Panc1 (cell line): ENCODE measurements around the gene MRPS22. TPM values are rescaled to one million over a fixed set of nuclear protein-coding genes. Genes with fewer than 3 reads are reported as not detected.

Experiments used
- ATAC-seq: fragments of 200-7000 bp; cut with Tn5 transposase; 2 replicates; pipeline ENCODE4 v1.9.1; 2020; ENCODE audit warnings: mild to moderate bottlenecking, moderate library complexity
- BruUV-seq: library from RNA; stranded (reverse); fragments of 400-500 nt; replicated peaks from 2 replicates; lab custom pipeline; 2021; lab: Mats Ljungman, UMichigan
- CTCF ChIA-PET: fragments of 300-600 bp; sonication (Branson Sonifier 250); formaldehyde crosslinking; loops from one replicate; lab custom pipeline; 2022; ENCODE audit warnings: antibody characterized with exemption; lab: Charles Lee
- POLR2A ChIA-PET: fragments of 300-600 bp; sonication (Branson Sonifier 250); formaldehyde crosslinking; loops from one replicate; lab custom pipeline; 2022; ENCODE audit warnings: antibody characterized with exemption; lab: Charles Lee
- DNase-seq: peaks from one replicate; pipeline ENCODE4 v3.0.0-alpha.2; 2010; ENCODE audit warnings: low read depth, low spot score
- H3K27ac ChIP-seq: 2 replicates; pipeline ENCODE4 v1.5.1; 2011; ENCODE audit warnings: mild to moderate bottlenecking, low read length, inconsistent platforms
- H3K27me3 ChIP-seq: fragments of 200-500 bp; sonication (Bioruptor generic); 2 replicates; pipeline ENCODE4 v1.6.0; 2014; ENCODE audit warnings: low read length, inconsistent platforms; ENCODE audit not compliant: control insufficient read depth, insufficient read depth
- H3K36me3 ChIP-seq: fragments of 200-500 bp; sonication (Bioruptor generic); 2 replicates; pipeline ENCODE4 v1.5.1; 2014; ENCODE audit warnings: inconsistent platforms, mild to moderate bottlenecking, low read length, moderate library complexity; ENCODE audit not compliant: control insufficient read depth, insufficient read depth
- H3K4me1 ChIP-seq: 2 replicates; pipeline ENCODE4 v1.5.1; 2011; ENCODE audit warnings: inconsistent platforms, mild to moderate bottlenecking, low read length, moderate library complexity; ENCODE audit not compliant: control insufficient read depth, insufficient read depth
- H3K4me3 ChIP-seq, 2 experiments: 2 replicates each; pipeline ENCODE4 v1.5.1; 2011 to 2012; ENCODE audit warnings: low read depth in 2 of 2, low read length in 2 of 2, mild to moderate bottlenecking in 2 of 2, inconsistent platforms in 1 of 2, moderate library complexity in 1 of 2
- H3K9me3 ChIP-seq: fragments of 200-500 bp; sonication (Bioruptor generic); 2 replicates; pipeline ENCODE4 v1.5.1; 2014; ENCODE audit warnings: low read depth, mild to moderate bottlenecking, inconsistent platforms, low read length, moderate library complexity; ENCODE audit not compliant: control insufficient read depth, insufficient read depth
- POLR2AphosphoS5 ChIP-seq: IDR thresholded peaks from 2 replicates; pipeline ENCODE4 v1.6.1; 2012; ENCODE audit warnings: mild to moderate bottlenecking, low read depth, low read length, moderate library complexity
- REST ChIP-seq, 2 experiments: IDR thresholded peaks; 2 replicates each; pipeline ENCODE4 v1.6.1; 2011 to 2012; ENCODE audit warnings: low read depth in 2 of 2, control low read depth in 1 of 2, low read length in 1 of 2, mild to moderate bottlenecking in 1 of 2, moderate library complexity in 1 of 2; ENCODE audit not compliant: insufficient read depth in 1 of 2
- SIN3A ChIP-seq: IDR thresholded peaks from 2 replicates; pipeline ENCODE4 v1.6.1; 2012; ENCODE audit warnings: low read depth, mild to moderate bottlenecking, low read length, moderate library complexity, borderline replicate concordance; ENCODE audit not compliant: insufficient read depth
- TCF7L2 ChIP-seq: IDR thresholded peaks from 2 replicates; pipeline ENCODE4 v1.6.1; 2011; ENCODE audit warnings: mild to moderate bottlenecking, low read depth, low read length, inconsistent platforms
- in situ Hi-C: cut with HindIII; loops from 2 replicates; pipeline ENCODE4 v1.10.0; 2016; ENCODE audit warnings: low sequenced_read_pairs, low pct_unique_long_range_greater_than_20kb
- intact Hi-C: fragments of 100-400 bp; cut with micrococcal nuclease; formaldehyde crosslinking; loops from one replicate; pipeline ENCODE4 v1.10.0; 2022; ENCODE audit not compliant: unreplicated experiment
- total RNA-seq: library from RNA; stranded (reverse); gene quantifications from one replicate; pipeline ENCODE4 v1.2.1, GENCODE V29; 2021; ENCODE audit not compliant: unreplicated experiment
- TF ChIP-seq, protein P1 (sequence below): fragments of 450-650 bp; IDR thresholded peaks from 2 replicates; pipeline ENCODE4 v1.5.1; 2017; ENCODE audit warnings: mild to moderate bottlenecking

Gene MRPS22
- total RNA-seq, 1 experiment from 2014 or later = 61.9 TPM

DNA sequence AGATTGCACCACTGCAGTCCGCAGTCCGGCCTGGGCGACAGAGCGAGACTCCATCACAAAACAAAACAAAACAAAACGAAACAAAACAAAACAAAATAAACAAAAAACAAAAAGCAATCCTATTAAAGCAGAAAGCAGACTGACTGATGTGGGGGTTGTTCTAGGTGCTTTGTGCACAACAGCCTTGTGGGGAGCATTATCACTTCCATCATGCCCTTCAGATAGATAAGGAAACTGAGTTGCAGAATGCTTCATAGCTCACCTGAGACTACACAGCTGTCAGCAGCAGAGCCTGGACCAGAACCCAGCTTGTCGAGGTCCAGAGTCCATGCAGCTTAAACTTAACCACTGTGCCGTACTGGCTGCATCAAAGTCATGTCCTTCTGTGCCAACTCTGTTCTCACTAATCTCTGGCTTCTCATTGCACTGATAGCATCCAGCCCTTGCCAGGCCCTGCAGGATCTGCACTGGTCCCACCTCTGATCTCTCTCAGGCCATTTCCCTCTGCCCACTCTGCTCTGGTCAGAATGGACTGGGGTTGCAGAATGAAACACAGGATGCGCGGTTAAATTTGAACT lies 47.6 kb upstream of the MRPS22 start:
- Histone ChIP-seq H3K36me3 (no peaks in the 10 kb centered on the region), H3K27ac (peak overlapping the region; percentile 81), H3K9me3 (no peaks in the 10 kb centered on the region), H3K27me3 (no peaks in the 10 kb centered on the region), H3K4me3 (no peak overlapping the region), H3K4me1 (peaks cover 49% of the 10 kb centered on the region)
- DNase-seq (no peak), ATAC-seq (peak; percentile 44)
- in situ Hi-C loops = no loop called here
- intact Hi-C loops = no loop called here
- POLR2A ChIA-PET = no interaction called here
- CTCF ChIA-PET = no interaction called here
- no TSS peak for BruUV-seq
- TF ChIP-seq POLR2AphosphoS5 (no peak), TCF7L2 (peak; percentile 41; the same call in 1 of the 2 replicates), SIN3A (no peak), REST (IDR thresholded peaks at IDR 0.05; ENCODE audit: insufficient read depth in 1 of 2, low read depth in 2 of 2, low read length in 1 of 2) (no peak)
- TF ChIP-seq, protein P1, sequence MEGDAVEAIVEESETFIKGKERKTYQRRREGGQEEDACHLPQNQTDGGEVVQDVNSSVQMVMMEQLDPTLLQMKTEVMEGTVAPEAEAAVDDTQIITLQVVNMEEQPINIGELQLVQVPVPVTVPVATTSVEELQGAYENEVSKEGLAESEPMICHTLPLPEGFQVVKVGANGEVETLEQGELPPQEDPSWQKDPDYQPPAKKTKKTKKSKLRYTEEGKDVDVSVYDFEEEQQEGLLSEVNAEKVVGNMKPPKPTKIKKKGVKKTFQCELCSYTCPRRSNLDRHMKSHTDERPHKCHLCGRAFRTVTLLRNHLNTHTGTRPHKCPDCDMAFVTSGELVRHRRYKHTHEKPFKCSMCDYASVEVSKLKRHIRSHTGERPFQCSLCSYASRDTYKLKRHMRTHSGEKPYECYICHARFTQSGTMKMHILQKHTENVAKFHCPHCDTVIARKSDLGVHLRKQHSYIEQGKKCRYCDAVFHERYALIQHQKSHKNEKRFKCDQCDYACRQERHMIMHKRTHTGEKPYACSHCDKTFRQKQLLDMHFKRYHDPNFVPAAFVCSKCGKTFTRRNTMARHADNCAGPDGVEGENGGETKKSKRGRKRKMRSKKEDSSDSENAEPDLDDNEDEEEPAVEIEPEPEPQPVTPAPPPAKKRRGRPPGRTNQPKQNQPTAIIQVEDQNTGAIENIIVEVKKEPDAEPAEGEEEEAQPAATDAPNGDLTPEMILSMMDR = no peak

GRCh38 chr3:139297588-139298311 lies 46.1 kb upstream of the MRPS22 start:
- H3K4me3 ChIP-seq = no peak overlapping the region
- DNase-seq = no peak
- ATAC-seq = no peak
- H3K27me3 ChIP-seq = no peaks in the 10 kb centered on the region
- H3K4me1 ChIP-seq = peaks cover 61% of the 10 kb centered on the region
- ChIA-PET CTCF (interaction anchor here (0.6 kb wide), 1 partner anchor 21 kb away, joined by 3 read pairs; no protein-coding TSS in a partner anchor), POLR2A (no interaction called here)
- no peak for TF ChIP-seq POLR2AphosphoS5
- TF ChIP-seq TCF7L2 = no peak
- TF ChIP-seq, protein P1 = no peak
- TF ChIP-seq SIN3A = no peak
- TF ChIP-seq REST (IDR thresholded peaks at IDR 0.05; ENCODE audit: insufficient read depth in 1 of 2, low read depth in 2 of 2, low read length in 1 of 2) = no peak
- in situ Hi-C loops = no loop called here
- intact Hi-C loops = no loop called here
- H3K9me3 ChIP-seq = no peaks in the 10 kb centered on the region
- no TSS peak for BruUV-seq
- H3K27ac ChIP-seq = peak overlapping the region; percentile 81
- H3K36me3 ChIP-seq = no peaks in the 10 kb centered on the region
